Trophoblast cell (in vitro differentiated cells and primary cell): ENCODE data around the gene L3MBTL3.

Experiments
- DNase-seq, 2 donors: peaks; one replicate each; pipeline ENCODE4 v3.0.0-alpha.2; 2016
- H2AFZ ChIP-seq: 2 replicates; pipeline ENCODE4 v1.6.1; 2013; ENCODE audit warnings: low read length, moderate library complexity, mild to moderate bottlenecking; ENCODE audit not compliant: insufficient read depth, poor library complexity
- H2AK5ac ChIP-seq: 2 replicates; pipeline ENCODE4 v1.6.1; 2013; ENCODE audit warnings: mild to moderate bottlenecking, low read length
- H2BK120ac ChIP-seq: 2 replicates; pipeline ENCODE4 v1.6.1; 2013; ENCODE audit warnings: low read length, mild to moderate bottlenecking, moderate library complexity; ENCODE audit not compliant: insufficient read depth, poor library complexity
- H2BK12ac ChIP-seq: 2 replicates; pipeline ENCODE4 v1.6.1; 2013; ENCODE audit warnings: mild to moderate bottlenecking, low read length, moderate library complexity
- H2BK5ac ChIP-seq: 2 replicates; pipeline ENCODE4 v1.6.1; 2013; ENCODE audit warnings: low read length, low read depth, moderate library complexity, mild to moderate bottlenecking; ENCODE audit not compliant: poor library complexity
- H3K14ac ChIP-seq: 2 replicates; pipeline ENCODE4 v1.6.1; 2013; ENCODE audit warnings: mild to moderate bottlenecking, low read length
- H3K18ac ChIP-seq: 2 replicates; pipeline ENCODE4 v1.6.1; 2013; ENCODE audit warnings: mild to moderate bottlenecking, low read length
- H3K23ac ChIP-seq: 2 replicates; pipeline ENCODE4 v1.6.1; 2013; ENCODE audit warnings: low read length
- H3K27ac ChIP-seq: 2 replicates; pipeline ENCODE4 v1.5.1; 2013; ENCODE audit warnings: low read depth, mild to moderate bottlenecking, inconsistent platforms, low read length, moderate library complexity
- H3K27me3 ChIP-seq: 2 replicates; pipeline ENCODE4 v1.6.1; 2013; ENCODE audit warnings: inconsistent platforms, mild to moderate bottlenecking, low read length, moderate library complexity; ENCODE audit not compliant: insufficient read depth
- H3K36me3 ChIP-seq, 2 experiments: 1 replicate in 1 of 2; 2 replicates in 1 of 2; pipeline ENCODE4 v1.6.1; 2013; ENCODE audit warnings: low read length in 2 of 2, mild to moderate bottlenecking in 2 of 2, moderate library complexity in 1 of 2; ENCODE audit not compliant: insufficient read depth in 2 of 2, control insufficient read depth in 1 of 2
- H3K4ac ChIP-seq: 2 replicates; pipeline ENCODE4 v1.6.1; 2013; ENCODE audit warnings: low read depth, mild to moderate bottlenecking, low read length, moderate library complexity
- H3K4me1 ChIP-seq, 2 experiments: 1 replicate in 1 of 2; 2 replicates in 1 of 2; pipeline ENCODE4 v1.6.1; 2013; ENCODE audit warnings: low read length in 2 of 2, mild to moderate bottlenecking in 2 of 2, moderate library complexity in 1 of 2; ENCODE audit not compliant: insufficient read depth in 2 of 2, control insufficient read depth in 1 of 2
- H3K4me2 ChIP-seq: 2 replicates; pipeline ENCODE4 v1.6.1; 2013; ENCODE audit warnings: inconsistent platforms, mild to moderate bottlenecking, low read length, moderate library complexity
- H3K4me3 ChIP-seq: 2 replicates; pipeline ENCODE4 v1.5.1; 2013; ENCODE audit warnings: mild to moderate bottlenecking, low read depth, low read length, inconsistent platforms
- H3K79me1 ChIP-seq: one replicate; pipeline ENCODE4 v1.6.1; 2013; ENCODE audit warnings: low read length
- H3K79me2 ChIP-seq: 2 replicates; pipeline ENCODE4 v1.6.1; 2013; ENCODE audit warnings: low read length, mild to moderate bottlenecking; ENCODE audit not compliant: control insufficient read depth, insufficient read depth, poor library complexity
- H3K9ac ChIP-seq: 2 replicates; pipeline ENCODE4 v1.6.1; 2013; ENCODE audit warnings: mild to moderate bottlenecking, low read length
- H3K9me3 ChIP-seq: 2 replicates; pipeline ENCODE4 v1.6.1; 2013; ENCODE audit warnings: low read depth, mild to moderate bottlenecking, control low read depth, inconsistent platforms, low read length; ENCODE audit not compliant: insufficient read depth
- H4K12ac ChIP-seq: 2 replicates; pipeline ENCODE4 v1.6.1; 2013; ENCODE audit warnings: low read depth, mild to moderate bottlenecking, low read length, moderate library complexity
- H4K8ac ChIP-seq: 2 replicates; pipeline ENCODE4 v1.6.1; 2013; ENCODE audit warnings: low read depth, mild to moderate bottlenecking, low read length, moderate library complexity
- H4K91ac ChIP-seq: one replicate; pipeline ENCODE4 v1.6.1; 2013; ENCODE audit warnings: low read depth, mild to moderate bottlenecking, low read length, moderate library complexity
- WGBS: extraction: QIAGEN DNeasy Blood & Tissue Kit; methylation state at CpG from one replicate; pipeline ENCODE4 v1.1.7; 2013; ENCODE audit warnings: missing lambda C conversion rate; ENCODE audit not compliant: insufficient read length, insufficient coverage; ENCODE audit errors: extremely low coverage; 5-methylcytosine and 5-hydroxymethylcytosine counted together

The L3MBTL3 gene

GRCh38 chr6:130152908-130153510 is 134.6 kb downstream of the L3MBTL3 start:
- no peak overlapping the region for H2BK120ac ChIP-seq
- H2BK12ac ChIP-seq = no peak overlapping the region
- no peaks in the 10 kb centered on the region for H3K4me1 ChIP-seq
- H2AFZ ChIP-seq = no peak overlapping the region
- no peaks in the 10 kb centered on the region for H3K27me3 ChIP-seq
- no peak overlapping the region for H4K12ac ChIP-seq
- no CpG with 5 or more reads among the region's 6 CpGs for WGBS
- H3K36me3 ChIP-seq = no peaks in the 10 kb centered on the region
- no peak overlapping the region for H4K91ac ChIP-seq
- H3K14ac ChIP-seq = no peak overlapping the region
- H2BK5ac ChIP-seq = no peak overlapping the region
- H3K79me1 ChIP-seq = no peaks in the 10 kb centered on the region
- no peak overlapping the region for H3K9ac ChIP-seq
- no peak overlapping the region for H3K4me2 ChIP-seq
- no peak overlapping the region for H3K27ac ChIP-seq
- no peaks in the 10 kb centered on the region for H3K9me3 ChIP-seq
- H4K8ac ChIP-seq = no peak overlapping the region
- no peaks in the 10 kb centered on the region for H3K79me2 ChIP-seq
- H2AK5ac ChIP-seq = no peak overlapping the region
- H3K23ac ChIP-seq = no peak overlapping the region
- DNase-seq = no peak
- no peak overlapping the region for H3K18ac ChIP-seq
- no peak overlapping the region for H3K4me3 ChIP-seq
- H3K4ac ChIP-seq = no peak overlapping the region

GRCh38 chr6:130156908-130157307 is 138.5 kb downstream of the L3MBTL3 start:
- no peak overlapping the region for H4K91ac ChIP-seq
- H3K79me2 ChIP-seq = no peaks in the 10 kb centered on the region
- no CpG with 5 or more reads among the region's 5 CpGs for WGBS
- H3K23ac ChIP-seq = no peak overlapping the region
- H3K27ac ChIP-seq = no peak overlapping the region
- H3K18ac ChIP-seq = no peak overlapping the region
- H4K8ac ChIP-seq = no peak overlapping the region
- H3K4me3 ChIP-seq = no peak overlapping the region
- H3K4ac ChIP-seq = no peak overlapping the region
- no peak overlapping the region for H4K12ac ChIP-seq
- H3K9me3 ChIP-seq = no peaks in the 10 kb centered on the region
- no peaks in the 10 kb centered on the region for H3K36me3 ChIP-seq
- no peak overlapping the region for H2BK12ac ChIP-seq
- no peak overlapping the region for H2BK5ac ChIP-seq
- H2BK120ac ChIP-seq = no peak overlapping the region
- no peak for DNase-seq
- no peaks in the 10 kb centered on the region for H3K27me3 ChIP-seq
- no peak overlapping the region for H2AK5ac ChIP-seq
- H3K14ac ChIP-seq = no peak overlapping the region
- no peak overlapping the region for H2AFZ ChIP-seq
- H3K4me1 ChIP-seq = no peaks in the 10 kb centered on the region
- no peaks in the 10 kb centered on the region for H3K79me1 ChIP-seq
- H3K4me2 ChIP-seq = no peak overlapping the region
- H3K9ac ChIP-seq = no peak overlapping the region

GRCh38 chr6:130158056-130158455 is 139.7 kb downstream of the L3MBTL3 start:
- no peak overlapping the region for H4K8ac ChIP-seq
- H3K27ac ChIP-seq = no peak overlapping the region

GRCh38 chr6:130158548-130158947 is 140.2 kb downstream of the L3MBTL3 start:
- Histone ChIP-seq H4K8ac (no peak overlapping the region), H3K18ac (no peak overlapping the region), H2AFZ (no peak overlapping the region)

More at GRCh38 chr6:130158056-130158455, 139.7 kb downstream of the L3MBTL3 start:
- no peaks in the 10 kb centered on the region for H3K9me3 ChIP-seq
- H3K36me3 ChIP-seq = no peaks in the 10 kb centered on the region
- no peak overlapping the region for H3K9ac ChIP-seq
- no peak overlapping the region for H2BK12ac ChIP-seq
- no peaks in the 10 kb centered on the region for H3K4me1 ChIP-seq
- H3K23ac ChIP-seq = no peak overlapping the region
- H3K79me2 ChIP-seq = no peaks in the 10 kb centered on the region
- H3K4me3 ChIP-seq = no peak overlapping the region
- H2BK120ac ChIP-seq = no peak overlapping the region
- no peak overlapping the region for H3K4me2 ChIP-seq
- H2AFZ ChIP-seq = no peak overlapping the region
- no peak overlapping the region for H3K4ac ChIP-seq
- no CpG with 5 or more reads among the region's 2 CpGs for WGBS
- no peak overlapping the region for H3K18ac ChIP-seq
- no peak overlapping the region for H4K12ac ChIP-seq
- H3K79me1 ChIP-seq = no peaks in the 10 kb centered on the region
- DNase-seq = no peak
- H4K91ac ChIP-seq = no peak overlapping the region
- H2BK5ac ChIP-seq = no peak overlapping the region
- no peak overlapping the region for H2AK5ac ChIP-seq
- no peak overlapping the region for H3K14ac ChIP-seq
- no peaks in the 10 kb centered on the region for H3K27me3 ChIP-seq

More at GRCh38 chr6:130158548-130158947, 140.2 kb downstream of the L3MBTL3 start:
- Histone ChIP-seq H3K23ac (no peak overlapping the region), H2BK120ac (no peak overlapping the region), H3K4me1 (no peaks in the 10 kb centered on the region), H3K27me3 (no peaks in the 10 kb centered on the region), H3K4ac (no peak overlapping the region), H3K4me3 (no peak overlapping the region), H3K27ac (no peak overlapping the region), H3K36me3 (no peaks in the 10 kb centered on the region), H3K14ac (no peak overlapping the region), H4K91ac (no peak overlapping the region), H2BK12ac (no peak overlapping the region), H2AK5ac (no peak overlapping the region), H4K12ac (no peak overlapping the region), H3K79me1 (no peaks in the 10 kb centered on the region), H2BK5ac (no peak overlapping the region), H3K9ac (no peak overlapping the region), H3K4me2 (no peak overlapping the region), H3K79me2 (no peaks in the 10 kb centered on the region), H3K9me3 (no peaks in the 10 kb centered on the region)
- no peak for DNase-seq
- WGBS = no CpG with 5 or more reads among the region's 4 CpGs
